ACC112 (cell line): Measurements from ENCODE around the gene BPIFB2.

Source experiments
- H2AFZ ChIP-seq: fragments of 200-600 bp; sonication (generic); one replicate; pipeline ENCODE4 v1.6.0; 2017; ENCODE audit warnings: antibody characterized with exemption, low read length; ENCODE audit not compliant: unreplicated experiment
- H3K27ac ChIP-seq: fragments of 200-600 bp; sonication (generic); 2 replicates; pipeline ENCODE4 v1.5.1; 2014; ENCODE audit warnings: low read depth, mild to moderate bottlenecking, antibody characterized with exemption, low read length, moderate library complexity
- H3K27me3 ChIP-seq: fragments of 200-600 bp; sonication (generic); 2 replicates; pipeline ENCODE4 v1.6.1; 2014; ENCODE audit warnings: mild to moderate bottlenecking, antibody characterized with exemption, low read length, moderate library complexity, mixed read lengths; ENCODE audit not compliant: insufficient read depth
- H3K36me3 ChIP-seq: fragments of 200-600 bp; sonication (generic); 2 replicates; pipeline ENCODE4 v1.6.1; 2016; ENCODE audit warnings: mild to moderate bottlenecking, antibody characterized with exemption, low read length, moderate library complexity, mixed read lengths; ENCODE audit not compliant: insufficient read depth
- H3K4me1 ChIP-seq: fragments of 200-600 bp; sonication (generic); one replicate; pipeline ENCODE4 v1.6.1; 2016; ENCODE audit warnings: low read length, mixed read lengths; ENCODE audit not compliant: insufficient read depth, unreplicated experiment, control insufficient read depth
- H3K4me3 ChIP-seq: fragments of 200-600 bp; sonication (generic); 2 replicates; pipeline ENCODE4 v1.5.1; 2014; ENCODE audit warnings: mild to moderate bottlenecking, low read depth, low read length
- H3K79me2 ChIP-seq: fragments of 200-600 bp; sonication (generic); one replicate; pipeline ENCODE4 v1.6.0; 2016; ENCODE audit warnings: low read length; ENCODE audit not compliant: control insufficient read depth, unreplicated experiment, insufficient read depth

The BPIFB2 gene

DNA sequence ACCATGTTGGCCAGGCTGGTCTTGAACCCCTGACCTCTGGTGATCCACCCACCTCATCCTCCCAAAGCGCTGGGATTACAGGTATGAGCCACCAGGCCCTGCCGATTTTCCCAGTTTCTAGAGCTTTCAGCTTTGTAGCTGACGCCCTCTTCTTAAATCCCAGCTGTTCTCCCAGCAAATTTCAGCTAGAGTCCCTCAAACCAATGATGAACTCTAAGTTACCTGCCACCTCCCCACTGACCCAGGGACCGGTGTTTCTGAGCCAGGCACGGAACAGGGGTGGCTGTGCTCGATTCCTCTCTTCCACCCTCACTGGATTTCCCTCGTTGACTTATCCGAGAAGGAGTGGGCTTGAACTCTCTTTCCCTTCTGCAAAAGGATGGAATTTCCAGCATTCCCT, 42.4 kb upstream of the BPIFB2 start:
- Histone ChIP-seq H3K36me3 (no peaks in the 10 kb centered on the region), H2AFZ (no peak overlapping the region), H3K4me3 (no peak overlapping the region), H3K79me2 (no peaks in the 10 kb centered on the region), H3K4me1 (peaks cover 2% of the 10 kb centered on the region), H3K27ac (no peak overlapping the region), H3K27me3 (peaks cover 25% of the 10 kb centered on the region; the same call in 1 of the 2 replicates)

DNA sequence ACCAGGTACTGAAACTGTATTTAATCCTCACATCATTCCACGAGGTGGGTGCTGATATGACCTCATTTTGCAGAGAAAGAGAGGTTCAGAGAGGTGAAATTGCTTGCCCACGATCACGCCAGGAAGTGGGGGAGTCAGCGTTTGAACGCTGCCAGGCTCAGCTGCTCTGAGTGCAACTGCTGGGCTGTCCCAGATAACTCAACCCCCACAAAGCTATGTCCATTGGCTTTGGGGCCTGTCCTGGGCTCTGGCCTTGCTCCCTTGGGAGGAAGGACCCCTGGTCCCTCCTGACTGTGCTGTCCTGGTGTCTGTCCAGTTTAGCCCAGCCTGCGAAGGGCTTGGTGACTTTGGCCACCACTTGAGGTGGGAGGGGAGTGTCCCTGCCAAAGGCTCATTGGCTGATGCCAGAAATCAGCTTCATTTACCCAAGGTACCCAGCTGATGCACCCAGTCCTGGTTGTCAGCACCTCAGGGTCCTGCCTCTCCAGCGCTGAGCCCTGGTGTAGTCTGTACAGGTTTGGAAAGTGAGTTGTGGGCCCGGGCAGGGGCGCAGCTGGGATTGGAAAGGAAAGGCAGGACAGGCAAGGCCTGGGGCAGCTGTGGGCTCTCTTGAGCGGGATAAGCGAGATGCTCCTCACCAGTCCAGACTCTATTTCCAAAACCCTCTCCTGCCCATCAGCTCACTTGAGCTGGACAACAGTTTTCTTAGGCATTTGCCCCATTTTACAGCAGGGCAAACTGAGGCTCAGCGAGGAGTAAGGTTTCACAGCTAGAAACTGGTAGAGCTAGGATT, 41.7 kb upstream of the BPIFB2 start:
- H3K4me1 ChIP-seq: peaks cover 2% of the 10 kb centered on the region
- no peaks in the 10 kb centered on the region for H3K79me2 ChIP-seq
- no peak overlapping the region for H2AFZ ChIP-seq
- no peak overlapping the region for H3K4me3 ChIP-seq
- no peak overlapping the region for H3K27ac ChIP-seq
- peaks cover 25% of the 10 kb centered on the region; the same call in 1 of the 2 replicates for H3K27me3 ChIP-seq
- no peaks in the 10 kb centered on the region for H3K36me3 ChIP-seq

DNA sequence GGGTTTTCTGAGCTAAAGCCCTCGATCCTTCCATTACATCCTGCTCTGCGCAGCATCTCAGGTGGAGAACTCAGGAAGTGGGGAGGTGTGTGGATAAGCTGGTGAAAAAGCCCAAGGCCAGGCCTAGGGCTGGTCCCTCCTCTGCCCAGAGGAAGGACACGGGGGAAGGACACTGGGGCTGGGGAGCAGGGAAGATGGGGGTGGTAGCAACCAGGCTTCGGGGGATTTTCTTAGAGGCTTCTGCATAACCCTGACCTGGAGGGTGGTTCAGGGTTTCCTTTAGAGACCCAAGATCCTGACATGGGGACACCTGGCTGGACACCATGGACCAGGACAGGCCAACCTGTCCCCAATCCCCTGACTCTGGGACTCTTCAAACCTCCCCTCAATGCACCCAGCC, 41.1 kb upstream of the BPIFB2 start:
- Histone ChIP-seq H3K4me1 (peaks cover 2% of the 10 kb centered on the region), H3K27ac (no peak overlapping the region), H2AFZ (no peak overlapping the region), H3K79me2 (no peaks in the 10 kb centered on the region), H3K4me3 (no peak overlapping the region), H3K27me3 (peaks cover 21% of the 10 kb centered on the region; the same call in 1 of the 2 replicates), H3K36me3 (no peaks in the 10 kb centered on the region)

DNA sequence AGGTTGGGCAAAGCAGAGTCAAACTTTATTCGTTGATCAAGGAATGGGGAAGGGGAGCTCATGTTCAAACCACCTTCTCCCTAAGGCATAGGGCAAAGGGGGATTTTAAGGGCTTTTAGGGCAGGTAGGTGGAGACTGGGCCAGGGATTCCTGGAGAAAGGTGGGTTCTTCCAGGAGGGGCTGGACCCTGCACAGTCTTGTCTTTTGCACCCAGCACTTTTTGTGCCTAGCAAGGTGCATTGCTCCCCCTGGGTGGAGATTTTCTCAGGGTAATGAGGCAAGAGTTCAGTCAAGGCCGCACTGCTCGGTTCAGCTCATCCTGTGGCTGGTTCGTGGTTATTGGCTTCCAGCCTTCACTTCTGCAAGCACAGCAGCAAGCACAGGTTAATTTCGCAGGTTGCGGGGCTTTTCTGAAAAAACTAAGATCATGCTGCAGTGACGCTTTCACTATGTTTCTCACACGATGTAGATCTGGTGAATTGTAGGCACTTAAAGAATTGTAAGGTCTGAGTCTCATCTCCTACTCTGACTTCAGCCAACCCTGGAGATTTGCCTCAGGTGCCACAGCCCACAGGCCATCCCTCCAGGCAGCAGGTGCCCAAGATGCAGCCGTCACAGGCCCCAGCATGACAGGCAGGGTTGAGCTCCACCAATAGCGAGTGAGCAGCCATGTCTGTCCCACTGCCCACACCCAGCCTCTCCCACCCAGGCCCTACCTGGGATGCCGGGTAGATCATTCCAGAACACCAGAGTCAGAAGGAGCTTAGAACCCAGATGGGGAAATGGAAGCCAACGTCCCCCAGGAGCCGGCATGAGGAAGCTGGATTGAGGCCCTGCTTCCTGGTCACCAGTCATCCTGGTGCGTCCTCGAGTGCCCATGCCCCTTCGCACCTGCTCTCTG, 40.4 kb upstream of the BPIFB2 start:
- H3K4me1 ChIP-seq: peaks cover 2% of the 10 kb centered on the region
- peaks cover 18% of the 10 kb centered on the region; the same call in 1 of the 2 replicates for H3K27me3 ChIP-seq
- H3K36me3 ChIP-seq: no peaks in the 10 kb centered on the region
- H3K27ac ChIP-seq: no peak overlapping the region
- no peak overlapping the region for H3K4me3 ChIP-seq
- H2AFZ ChIP-seq: no peak overlapping the region
- H3K79me2 ChIP-seq: no peaks in the 10 kb centered on the region

DNA sequence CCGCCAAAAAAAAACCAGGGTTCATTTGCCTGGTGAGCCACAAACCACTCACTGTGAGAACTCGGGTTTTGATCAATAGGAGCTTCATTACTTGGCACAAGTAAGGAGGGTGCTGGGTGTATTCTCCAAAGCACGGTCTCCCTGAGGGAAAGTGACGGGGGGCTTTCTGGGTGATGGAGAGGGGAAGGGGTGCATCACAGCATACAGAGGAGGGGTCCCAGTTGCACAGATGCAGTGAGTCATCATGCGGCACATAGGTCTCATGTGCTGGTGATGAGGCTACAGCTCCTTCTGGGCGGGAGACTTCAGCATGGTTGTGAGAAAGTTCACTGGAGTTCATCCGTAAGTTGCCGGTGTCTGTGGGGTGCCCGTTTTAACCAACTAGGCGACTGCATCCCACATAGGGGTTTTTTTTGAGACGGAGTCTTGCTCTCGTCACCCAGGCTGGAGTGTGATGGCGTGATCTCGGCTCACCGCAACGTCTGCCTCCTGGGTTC, 39.5 kb upstream of the BPIFB2 start:
- no peak overlapping the region for H2AFZ ChIP-seq
- no peak overlapping the region for H3K4me3 ChIP-seq
- peaks cover 16% of the 10 kb centered on the region; the same call in 1 of the 2 replicates for H3K27me3 ChIP-seq
- peaks cover 2% of the 10 kb centered on the region for H3K4me1 ChIP-seq
- no peak overlapping the region for H3K27ac ChIP-seq
- no peaks in the 10 kb centered on the region for H3K79me2 ChIP-seq
- H3K36me3 ChIP-seq: no peaks in the 10 kb centered on the region

DNA sequence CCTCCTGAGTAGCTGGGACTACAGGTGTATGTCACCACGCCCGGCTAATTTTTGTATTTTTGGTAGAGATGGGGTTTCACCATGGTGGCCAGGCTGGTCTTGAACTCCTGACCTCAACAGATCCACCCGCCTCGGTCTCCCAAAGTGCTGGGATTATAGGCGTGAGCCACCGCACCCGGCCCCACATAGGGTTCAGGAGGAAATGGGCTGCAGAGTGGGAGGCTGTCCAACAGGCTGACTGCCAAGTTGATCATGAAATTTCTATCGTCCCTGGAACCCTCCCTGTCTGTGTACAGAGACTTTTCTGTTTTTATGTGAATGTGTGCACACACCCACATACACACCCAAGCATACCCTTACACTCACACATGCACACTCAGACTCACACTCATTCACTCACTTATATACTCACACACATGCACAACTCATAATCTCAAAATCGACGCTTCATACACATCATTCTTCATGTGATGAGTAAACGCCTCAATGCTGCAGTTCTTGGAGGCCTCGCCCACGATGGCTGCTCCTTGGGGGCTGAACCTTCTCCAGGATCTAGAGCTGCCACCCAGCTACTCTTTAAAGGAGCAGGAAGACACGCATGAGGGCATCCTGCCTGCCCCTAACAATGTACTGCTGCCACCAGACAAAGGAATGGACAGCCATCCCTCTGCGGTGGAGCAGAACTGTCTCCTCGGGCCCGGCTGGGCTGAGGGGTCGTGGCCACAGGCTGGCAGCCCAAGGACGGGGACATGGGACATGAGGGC, 38.8 kb upstream of the BPIFB2 start:
- H3K36me3 ChIP-seq: no peaks in the 10 kb centered on the region
- peaks cover 9% of the 10 kb centered on the region; the same call in 1 of the 2 replicates for H3K27me3 ChIP-seq
- peaks cover 2% of the 10 kb centered on the region for H3K4me1 ChIP-seq
- H3K79me2 ChIP-seq: no peaks in the 10 kb centered on the region
- H2AFZ ChIP-seq: no peak overlapping the region
- no peak overlapping the region for H3K4me3 ChIP-seq
- H3K27ac ChIP-seq: no peak overlapping the region

DNA sequence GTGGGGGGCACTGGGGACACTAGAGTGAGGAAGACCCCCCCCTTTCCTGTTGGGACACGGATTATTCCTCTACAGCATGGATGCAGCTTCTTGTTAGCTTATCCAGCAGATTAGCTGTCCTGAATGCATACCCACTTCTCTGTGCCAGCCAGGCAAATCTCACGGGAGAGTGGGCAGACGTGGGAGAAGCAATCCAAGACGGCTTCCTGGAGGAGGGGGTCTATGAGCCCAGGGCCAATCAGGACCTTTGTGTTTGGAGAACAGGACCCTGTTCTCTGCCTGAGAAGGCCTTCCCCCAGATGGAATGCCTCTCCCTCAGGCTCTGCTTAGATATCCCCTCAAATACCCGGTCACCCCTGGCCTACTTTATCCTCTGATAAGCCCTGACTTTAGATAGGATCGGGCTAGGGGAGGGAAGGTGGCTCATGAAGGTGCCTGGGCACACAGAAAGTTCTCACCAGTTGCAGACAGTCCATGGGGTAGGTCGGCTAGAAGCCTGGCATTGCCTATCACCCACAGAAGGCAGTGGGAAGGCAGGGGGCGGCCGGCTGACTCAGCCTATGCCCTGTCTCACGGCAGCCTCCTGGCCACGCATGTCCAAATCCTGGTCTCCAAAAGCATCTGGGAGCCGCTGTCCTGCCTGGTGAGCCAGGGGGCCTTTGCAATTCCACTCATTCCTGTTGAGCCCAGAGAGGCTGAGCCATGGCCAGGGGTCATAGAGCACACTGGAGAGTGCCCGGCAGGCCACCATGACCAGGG, 38.0 kb upstream of the BPIFB2 start:
- Histone ChIP-seq H3K27ac (no peak overlapping the region), H3K4me1 (peaks cover 2% of the 10 kb centered on the region), H3K79me2 (no peaks in the 10 kb centered on the region)

DNA sequence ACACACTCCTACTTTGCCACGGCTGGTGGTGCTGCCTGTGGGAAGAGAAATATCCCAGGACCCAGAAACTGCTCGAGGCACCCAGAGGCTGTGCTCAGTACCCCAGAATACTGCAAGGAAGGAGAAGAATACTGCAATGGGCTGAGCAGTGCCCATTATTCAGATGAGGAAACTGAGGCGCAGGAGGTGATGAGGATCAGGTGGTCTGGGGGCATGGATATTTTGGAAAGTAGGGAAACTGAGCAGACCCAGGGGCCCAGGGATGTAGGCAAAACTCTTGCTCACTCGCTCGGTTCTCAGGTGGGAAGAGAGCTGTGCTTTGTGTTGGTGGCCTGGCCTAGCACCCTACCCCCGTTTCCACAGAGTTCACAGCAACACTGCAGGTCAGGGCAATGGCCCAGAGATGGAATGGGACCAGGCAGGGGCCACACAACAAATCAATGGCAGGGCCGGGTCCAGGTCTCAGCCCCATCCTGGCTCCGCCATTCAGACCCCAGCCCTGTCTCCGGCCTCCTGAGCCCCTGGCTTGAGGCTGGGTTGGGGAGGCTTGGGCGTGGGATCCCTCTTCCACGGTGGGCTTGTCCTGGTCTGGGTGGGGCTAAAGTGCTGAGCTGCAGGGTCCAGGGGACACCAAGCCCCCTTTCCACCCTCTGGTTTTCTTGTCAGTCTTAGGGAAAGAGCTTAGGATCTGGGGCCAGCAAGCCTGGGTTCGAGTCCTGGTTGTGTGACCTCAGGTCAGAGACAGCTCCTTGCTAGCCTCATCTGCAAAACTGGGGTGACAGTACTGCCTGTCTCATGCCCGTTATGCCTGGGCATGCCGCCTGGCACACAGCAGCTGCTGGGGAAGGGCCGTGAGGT, 37.2 kb upstream of the BPIFB2 start:
- H3K79me2 ChIP-seq: no peaks in the 10 kb centered on the region
- peaks cover 2% of the 10 kb centered on the region for H3K4me1 ChIP-seq
- 0 out of 2 replicates have a peak, but pooled peaks cover 1% of the 10 kb centered on the region for H3K27me3 ChIP-seq
- H3K4me3 ChIP-seq: no peak overlapping the region
- H2AFZ ChIP-seq: no peak overlapping the region
- H3K36me3 ChIP-seq: no peaks in the 10 kb centered on the region
- no peak overlapping the region for H3K27ac ChIP-seq

More for the DNA sequence above, 38.0 kb upstream of the BPIFB2 start:
- Histone ChIP-seq H3K4me3 (no peak overlapping the region), H3K27me3 (peaks cover 9% of the 10 kb centered on the region; the same call in 1 of the 2 replicates), H2AFZ (no peak overlapping the region), H3K36me3 (no peaks in the 10 kb centered on the region)

DNA sequence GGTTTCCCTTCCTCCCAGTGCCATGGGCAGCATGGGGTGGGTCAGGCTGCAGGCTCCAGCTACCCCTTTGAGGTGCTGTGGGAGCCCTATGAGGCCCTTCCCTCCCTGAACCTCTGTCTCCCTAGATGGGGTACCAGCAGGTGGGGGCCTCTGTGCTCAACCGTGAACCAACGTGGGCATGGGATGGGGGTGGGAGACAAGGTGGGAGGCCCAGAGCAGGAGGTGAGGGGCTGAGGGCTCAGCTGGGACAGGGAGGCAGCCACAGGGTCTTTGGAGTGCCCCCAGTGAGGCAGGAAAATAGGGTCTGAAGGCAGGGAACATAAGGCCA, 36.6 kb upstream of the BPIFB2 start:
- no peak overlapping the region for H3K4me3 ChIP-seq
- H3K36me3 ChIP-seq: no peaks in the 10 kb centered on the region
- no peak overlapping the region for H2AFZ ChIP-seq
- peaks cover 2% of the 10 kb centered on the region for H3K4me1 ChIP-seq
- no peaks in the 10 kb centered on the region for H3K27me3 ChIP-seq
- H3K79me2 ChIP-seq: no peaks in the 10 kb centered on the region
- no peak overlapping the region for H3K27ac ChIP-seq
